MV-4-11 (cell line): Measurements from ENCODE around the gene OGFOD2.

Experiments
- DNase-seq: peaks from one replicate; lab custom pipeline; 2025; lab: John Stamatoyannopoulos, UW

The OGFOD2 gene

GRCh38 chr12:122974892-122975789 is at the start of gene OGFOD2:
Gene OGFOD2 (plus strand): TSS chr12:122975244. CDS start chr12:122975252, 8 bp downstream.
- peak; percentile 91 for DNase-seq

DNA sequence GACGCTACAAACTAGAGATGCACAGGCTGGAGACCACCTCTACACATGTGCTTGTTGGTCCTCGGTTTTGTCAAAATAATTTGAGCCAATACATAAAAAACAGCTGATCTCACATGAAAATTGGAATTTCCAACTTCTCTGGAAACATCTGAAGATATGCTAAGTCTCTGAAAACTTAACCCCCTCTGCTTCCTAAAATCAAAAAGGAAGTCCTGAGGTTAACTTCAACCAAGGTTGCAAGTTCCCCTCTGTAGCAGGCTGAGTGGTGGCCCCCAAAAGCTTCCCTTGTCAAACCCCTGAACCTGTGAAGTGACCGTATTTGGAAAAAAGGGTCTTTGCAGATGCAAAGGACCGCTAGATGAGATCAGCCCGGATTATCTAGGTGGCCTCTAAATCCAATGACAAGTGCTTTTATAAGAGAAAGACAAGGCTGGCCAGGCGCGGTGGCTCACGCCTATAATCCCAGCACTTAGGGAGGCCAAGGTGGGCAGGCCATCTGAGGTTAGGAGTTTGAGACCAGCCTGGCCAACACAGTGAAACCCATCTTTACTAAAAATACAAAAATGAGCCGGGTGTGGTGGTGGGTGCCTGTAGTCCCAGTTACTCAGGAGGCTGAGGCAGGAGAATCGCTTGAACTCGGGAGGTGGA is 47.2 kb upstream of the OGFOD2 start:
- DNase-seq: no peak

GRCh38 chr12:122928404-122929147 is 46.5 kb upstream of the OGFOD2 start:
- DNase-seq: no peak

- DNase-seq: no peak
Measured at GRCh38 chr12:122929148-122929538, 45.9 kb upstream of the OGFOD2 start.

GRCh38 chr12:122929812-122930211 is 45.2 kb upstream of the OGFOD2 start:
- no peak for DNase-seq

GRCh38 chr12:122932207-122932606 is 42.8 kb upstream of the OGFOD2 start:
- DNase-seq: no peak

DNA sequence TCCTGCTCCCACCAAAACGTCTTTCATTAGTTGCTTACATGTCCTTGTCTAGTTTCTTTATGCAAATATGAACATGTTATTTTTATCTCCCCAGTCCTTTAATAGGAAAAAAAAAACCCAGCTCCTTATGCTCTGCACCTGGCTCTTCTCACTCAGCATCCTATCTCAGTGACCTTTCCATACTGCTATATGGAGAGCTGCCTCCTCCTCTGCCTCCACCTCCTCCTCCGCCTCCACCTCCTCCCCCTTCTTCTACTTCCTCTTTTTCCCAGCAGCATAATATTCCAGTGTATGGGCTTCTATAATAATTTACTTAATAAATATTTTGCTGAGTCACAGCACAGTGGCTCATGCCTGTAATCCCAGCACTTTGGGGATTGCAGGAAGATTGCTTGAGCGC is 40.3 kb upstream of the OGFOD2 start:
- no peak for DNase-seq

DNA sequence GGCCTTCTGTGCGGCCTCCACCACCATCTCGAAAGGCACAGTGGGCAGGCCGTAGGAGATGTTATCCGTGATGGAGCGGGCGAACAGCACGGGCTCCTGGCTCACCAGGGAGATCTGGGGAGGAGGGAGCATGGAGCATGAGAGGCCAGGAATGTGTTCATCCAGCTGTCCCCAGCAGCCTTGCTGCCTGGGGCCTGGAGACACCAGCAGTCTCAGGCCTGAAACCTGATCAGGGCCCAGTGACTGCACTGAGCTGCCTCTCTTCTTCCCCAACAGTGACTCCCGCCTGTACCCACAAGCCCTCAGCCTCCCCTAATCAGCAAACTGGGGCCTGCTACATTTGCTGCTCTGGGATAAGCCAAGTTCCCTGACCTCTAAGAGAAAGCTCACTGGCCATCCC is 39.7 kb upstream of the OGFOD2 start:
- DNase-seq: no peak

DNA sequence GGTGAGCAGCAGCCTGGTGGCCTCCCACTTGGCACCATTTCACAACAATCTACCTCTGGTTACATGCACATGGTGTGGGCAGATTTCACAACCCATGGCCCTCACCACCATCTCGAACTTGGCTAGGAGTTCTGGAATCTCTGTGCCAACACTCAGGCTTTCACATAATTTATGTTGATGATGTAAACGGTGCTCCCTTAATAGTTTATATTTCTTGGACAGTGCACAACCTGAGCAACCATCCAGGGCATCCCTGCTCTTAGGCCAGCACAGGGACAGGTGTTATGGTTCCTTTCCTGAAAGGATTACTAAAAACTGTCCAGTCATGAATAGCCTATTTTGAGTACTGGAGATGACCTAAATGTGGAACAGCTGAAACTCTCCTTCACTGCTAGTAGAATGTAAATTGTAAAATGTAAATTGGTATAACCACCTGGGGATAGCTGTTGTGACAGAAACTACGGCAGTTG is 37.4 kb upstream of the OGFOD2 start:
- DNase-seq: peak; percentile 64

DNA sequence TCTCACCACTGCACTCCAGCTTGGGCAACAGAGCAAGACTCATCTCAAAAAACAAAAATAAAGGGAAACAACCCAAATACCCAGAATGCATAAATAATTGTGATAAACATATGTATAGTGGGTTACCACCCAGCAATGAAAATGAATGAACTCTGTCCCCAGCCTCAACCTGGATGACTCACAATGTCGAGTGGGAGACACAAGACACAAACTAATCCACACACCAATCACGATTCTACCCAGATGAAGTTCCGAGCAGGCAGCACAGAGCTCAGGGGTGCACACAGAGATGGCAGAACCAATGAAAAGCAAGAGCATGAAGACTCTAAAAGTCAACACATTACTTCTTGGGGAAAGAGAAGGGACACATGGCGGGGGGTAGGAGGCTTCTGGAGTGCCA is 35.9 kb upstream of the OGFOD2 start:
- no peak for DNase-seq

DNA sequence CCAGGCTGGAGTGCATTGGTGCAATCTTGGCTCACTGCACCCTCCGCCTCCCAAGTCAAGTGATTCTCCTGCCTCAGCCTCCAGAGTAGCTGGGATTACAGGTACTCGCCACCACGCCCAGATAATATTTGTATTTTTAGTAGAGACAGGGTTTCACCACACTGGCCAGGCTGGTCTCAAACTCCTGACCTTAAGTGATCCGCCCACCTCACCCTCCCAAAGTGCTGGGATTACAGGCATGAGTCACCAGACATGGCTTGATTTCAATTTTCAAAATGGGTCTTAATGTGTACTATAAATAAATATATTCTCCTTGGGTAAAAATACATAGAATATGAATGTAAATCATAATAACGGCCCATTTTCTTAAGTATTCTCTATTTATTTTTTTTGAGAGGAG is 33.7 kb upstream of the OGFOD2 start:
- peak; percentile 38 for DNase-seq

- DNase-seq: no peak
Measured at GRCh38 chr12:122942637-122943036, 32.4 kb upstream of the OGFOD2 start.

GRCh38 chr12:122943196-122943595 is 31.8 kb upstream of the OGFOD2 start:
- no peak for DNase-seq

- no peak for DNase-seq
Measured at GRCh38 chr12:122944605-122945592, 30.1 kb upstream of the OGFOD2 start.

- peak; percentile 97 for DNase-seq
Measured at GRCh38 chr12:122946690-122947341, 28.2 kb upstream of the OGFOD2 start.

DNA sequence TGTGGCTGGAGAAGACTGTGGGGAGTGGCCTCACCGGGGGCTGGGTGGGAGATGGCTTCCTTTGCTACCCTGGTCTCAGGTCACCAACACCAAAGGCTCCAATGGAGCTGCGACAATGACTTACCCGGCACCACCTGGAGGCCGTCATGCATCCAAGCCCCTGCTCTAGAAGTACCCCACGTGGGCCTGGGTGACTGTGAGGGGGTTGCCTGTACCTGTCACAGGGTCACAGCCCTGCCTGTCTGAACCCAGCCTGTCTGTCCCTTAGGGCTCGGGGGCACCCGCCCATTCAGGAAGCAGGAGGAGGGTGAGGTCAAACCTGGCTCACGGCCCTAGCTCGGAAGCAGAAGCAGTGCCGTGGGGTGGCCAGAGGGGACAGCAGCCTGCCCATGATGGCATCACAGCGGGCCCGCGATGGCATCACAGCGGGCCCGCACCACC is 27.7 kb upstream of the OGFOD2 start:
- no peak for DNase-seq

- no peak for DNase-seq
Measured at GRCh38 chr12:122948605-122949004, 26.4 kb upstream of the OGFOD2 start.

DNA sequence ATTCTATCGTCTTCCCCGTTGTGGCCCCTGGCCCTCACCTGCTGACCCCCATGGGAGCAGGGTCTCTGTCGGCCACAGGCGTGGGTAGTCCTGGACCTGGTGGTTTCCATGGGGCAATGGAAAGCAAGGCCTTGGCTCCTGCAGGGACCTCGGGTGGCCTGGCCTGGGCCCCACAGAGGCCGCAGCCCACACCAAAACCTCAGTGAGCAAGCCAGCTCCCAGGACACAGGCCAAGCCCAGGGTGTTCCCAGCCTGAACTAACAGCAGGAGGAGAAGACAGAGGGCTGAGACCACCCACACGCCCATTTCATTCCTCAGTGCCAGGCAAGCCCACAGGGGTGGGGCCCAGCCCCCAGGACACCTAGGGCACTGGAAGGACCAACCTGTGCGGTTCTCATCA is 25.6 kb upstream of the OGFOD2 start:
- DNase-seq: no peak

- DNase-seq: no peak
Measured at GRCh38 chr12:122949816-122950675, 25.0 kb upstream of the OGFOD2 start.

- DNase-seq: no peak
Measured at GRCh38 chr12:122951406-122951805, 23.6 kb upstream of the OGFOD2 start.
